GM19395 (cell line): ENCODE measurements around the gene ZNF860.
"Not testable (repeated sequence)": the region's sequence is repeated elsewhere in the genome, so short reads cannot be mapped to it uniquely, and the experiment has no call there.

Source experiments
- ATAC-seq: cut with Tn5 transposase; IDR thresholded peaks from one replicate; pipeline ENCODE4 v1.9.1; 2021; ENCODE audit warnings: mild to moderate bottlenecking, moderate library complexity; ENCODE audit not compliant: unreplicated experiment

The ZNF860 gene

DNA sequence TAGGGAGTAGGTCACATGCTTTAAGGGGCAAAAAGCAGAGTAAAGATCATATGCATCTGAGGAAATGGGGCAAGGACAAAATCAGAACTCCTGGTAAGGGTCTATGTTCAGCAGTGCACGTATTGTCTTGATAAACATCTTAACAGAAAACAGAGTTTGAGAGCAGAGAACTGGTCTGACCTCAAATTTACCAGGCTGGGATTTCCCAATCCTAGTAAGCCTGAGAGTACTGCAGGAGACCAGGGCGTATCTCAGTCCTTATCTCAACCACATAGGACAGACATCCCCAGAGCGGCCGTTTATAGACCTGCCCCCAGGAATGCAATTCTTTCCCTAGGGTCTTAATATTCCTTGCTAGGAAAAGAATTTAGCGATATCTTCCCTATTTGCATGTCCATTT lies 13.5 kb downstream of the ZNF860 start:
- ATAC-seq: not testable (repeated sequence)

DNA sequence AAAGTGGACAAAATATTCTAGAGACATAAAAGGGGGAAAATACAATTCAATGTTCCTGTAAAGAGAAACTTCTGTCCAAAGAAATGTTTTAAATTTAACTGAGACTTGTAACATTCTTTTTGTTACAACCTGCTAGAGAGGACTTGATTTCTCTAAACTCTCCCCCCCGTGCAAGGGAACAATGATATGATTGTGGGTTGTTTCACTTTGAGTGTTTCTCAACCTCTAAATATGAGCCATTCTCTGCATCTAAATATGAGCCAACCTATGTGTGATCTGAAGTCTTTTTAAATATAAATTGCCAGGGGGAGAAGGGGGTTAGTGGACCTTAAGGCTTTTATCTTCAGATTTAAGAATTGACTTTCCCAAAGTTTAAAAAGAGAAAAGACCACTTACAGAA lies 14.6 kb downstream of the ZNF860 start:
- ATAC-seq: no peak

DNA sequence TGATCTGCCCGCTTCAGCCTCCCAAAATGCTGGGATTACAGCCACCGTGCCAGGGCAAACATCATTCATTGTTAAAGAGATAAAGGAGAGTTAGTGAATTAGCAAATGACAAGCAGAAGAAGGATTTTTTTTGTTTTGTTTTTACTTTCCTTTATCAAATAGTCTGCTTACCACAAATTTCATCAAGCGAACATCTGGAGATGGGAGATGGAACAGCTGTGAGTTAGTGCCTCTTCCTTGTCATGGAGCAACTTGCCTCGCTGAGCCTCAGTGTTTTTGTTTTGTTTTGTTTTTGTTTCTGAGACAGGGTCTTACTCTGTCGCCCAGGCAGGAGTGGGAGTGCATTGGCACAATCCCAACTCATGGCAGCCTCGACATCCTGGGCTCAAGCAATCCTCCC lies 15.9 kb downstream of the ZNF860 start:
- no peak for ATAC-seq

DNA sequence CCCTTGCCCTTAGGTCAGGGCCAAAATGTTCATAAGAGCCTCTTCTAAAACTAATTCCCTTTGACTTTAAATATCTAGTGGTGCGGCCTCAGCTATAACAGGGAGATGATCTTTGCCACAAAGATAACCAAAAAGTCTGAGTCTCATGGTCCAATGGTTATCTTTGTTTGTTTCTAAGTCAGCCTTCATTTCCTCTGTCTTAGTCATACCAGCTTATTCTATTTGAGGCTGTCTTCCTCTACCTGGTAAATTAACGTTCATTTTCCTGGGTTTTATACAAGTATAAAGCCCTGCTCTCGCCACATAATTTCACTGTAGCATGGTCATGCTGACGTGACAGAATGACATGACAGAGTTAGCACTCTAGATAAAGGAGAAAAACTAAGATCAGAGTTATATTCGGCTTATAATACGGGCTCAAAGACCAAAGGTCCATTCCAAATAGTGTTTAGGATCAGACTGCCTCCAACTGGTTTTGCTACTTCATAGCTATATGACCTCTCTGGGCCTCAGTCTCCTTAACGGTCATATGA lies 18.4 kb downstream of the ZNF860 start:
- ATAC-seq: peak; percentile 69

DNA sequence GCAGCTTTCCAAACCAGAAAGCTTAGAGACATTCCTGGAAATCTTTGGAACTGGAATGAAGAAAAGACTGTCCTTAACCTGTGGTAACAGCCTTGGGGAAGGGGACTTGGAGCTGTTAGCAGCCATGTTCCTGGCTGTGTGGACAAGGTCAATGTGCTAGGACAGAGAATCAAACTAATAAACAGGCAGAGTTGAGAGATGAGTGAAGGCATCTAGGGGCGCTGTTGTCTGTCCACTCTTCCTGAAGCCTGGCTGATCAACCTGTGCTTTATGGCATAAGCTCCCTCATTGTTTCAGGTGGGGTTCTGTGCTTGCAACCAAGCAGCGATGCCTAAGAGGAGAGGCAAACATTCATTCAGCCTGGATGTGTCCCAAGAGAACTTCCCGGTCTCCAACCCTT lies 19.3 kb downstream of the ZNF860 start:
- ATAC-seq: no peak

DNA sequence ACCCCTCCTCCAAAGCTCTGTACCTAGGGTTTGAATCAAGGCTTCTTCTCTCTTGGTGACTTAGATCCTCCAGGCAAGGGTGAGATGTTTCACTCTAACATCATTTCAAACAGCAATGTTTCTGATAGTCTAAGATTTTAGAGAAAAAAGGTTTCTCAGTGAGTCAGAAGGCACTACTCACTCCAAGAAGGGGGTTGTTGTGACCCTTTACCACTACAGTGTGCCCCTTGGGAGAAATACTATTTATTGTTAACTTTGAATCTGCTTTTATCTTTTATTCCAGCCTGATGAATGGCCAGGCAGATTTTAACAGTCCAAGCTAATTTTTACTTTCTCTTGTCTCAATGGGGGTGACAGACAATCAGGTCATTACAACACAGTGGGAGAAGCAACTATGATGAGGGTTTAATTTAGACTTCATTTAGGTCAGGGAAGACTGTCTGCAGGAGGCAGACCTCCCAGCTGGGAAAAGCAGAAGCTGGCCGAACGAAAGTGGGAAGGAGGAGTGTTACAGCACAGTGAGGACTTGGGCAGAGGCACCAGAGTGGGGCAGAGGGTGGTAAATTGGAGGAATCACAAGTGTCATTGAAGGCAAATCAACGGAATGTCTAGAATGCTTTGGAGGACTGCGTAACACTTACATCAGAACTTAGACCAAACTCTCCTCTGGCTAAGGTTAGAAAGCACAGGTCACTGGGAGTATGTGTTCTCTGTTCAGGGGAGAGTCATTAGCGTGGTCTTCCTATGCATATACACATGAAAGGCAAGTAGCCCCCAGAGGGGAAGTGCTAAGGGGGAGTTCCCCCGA lies 21.2 kb downstream of the ZNF860 start:
- ATAC-seq: no peak

DNA sequence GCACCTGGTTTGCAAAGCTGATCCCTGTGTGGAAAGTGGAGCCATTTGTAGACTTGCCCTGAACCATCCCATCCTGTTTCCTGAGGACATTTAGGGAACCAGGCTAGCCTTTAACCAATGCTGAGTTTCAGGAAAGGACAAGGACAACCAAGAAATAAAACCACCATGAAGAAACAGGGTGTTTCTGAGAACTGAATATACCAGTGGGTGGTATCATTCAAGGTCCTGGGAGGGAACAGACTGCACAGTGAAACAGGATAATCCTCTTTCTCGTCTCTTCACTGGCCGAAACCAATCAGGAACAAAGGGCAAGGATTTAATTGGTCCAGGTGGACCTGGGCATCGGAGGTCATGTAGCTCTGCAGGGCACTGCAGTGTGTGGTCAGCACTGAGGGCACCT lies 21.8 kb downstream of the ZNF860 start:
- no peak for ATAC-seq

DNA sequence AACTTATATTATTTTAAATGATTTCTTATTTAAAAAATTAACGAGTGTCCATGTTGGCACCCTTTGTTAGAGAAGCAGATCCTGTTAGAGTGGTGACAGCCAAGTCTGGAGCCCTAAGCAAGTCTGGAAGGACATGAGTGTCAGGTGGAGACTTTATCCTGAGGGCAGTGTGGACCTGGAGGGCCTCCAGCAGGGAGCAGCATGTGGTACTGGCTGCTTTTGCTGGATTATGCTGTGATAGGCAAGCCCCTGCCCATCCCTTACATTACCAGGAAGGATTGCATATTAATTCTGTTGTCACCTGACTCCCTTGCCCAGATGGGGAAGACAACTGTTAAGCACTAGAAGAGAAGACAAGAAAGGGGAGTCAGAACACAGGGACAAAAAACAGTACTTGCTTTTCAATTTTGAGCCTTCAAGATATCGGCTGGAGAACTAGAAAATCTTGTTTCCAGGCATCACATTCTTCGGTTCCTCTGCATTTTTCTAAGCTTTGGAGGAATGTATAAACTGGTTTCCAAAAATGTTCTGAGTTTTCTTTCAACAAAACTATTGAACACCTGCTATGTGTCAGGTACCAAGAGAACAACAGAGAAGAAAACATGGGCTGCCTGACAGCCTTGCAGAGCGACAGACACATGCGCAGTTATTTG lies 22.7 kb downstream of the ZNF860 start:
- ATAC-seq: no peak

DNA sequence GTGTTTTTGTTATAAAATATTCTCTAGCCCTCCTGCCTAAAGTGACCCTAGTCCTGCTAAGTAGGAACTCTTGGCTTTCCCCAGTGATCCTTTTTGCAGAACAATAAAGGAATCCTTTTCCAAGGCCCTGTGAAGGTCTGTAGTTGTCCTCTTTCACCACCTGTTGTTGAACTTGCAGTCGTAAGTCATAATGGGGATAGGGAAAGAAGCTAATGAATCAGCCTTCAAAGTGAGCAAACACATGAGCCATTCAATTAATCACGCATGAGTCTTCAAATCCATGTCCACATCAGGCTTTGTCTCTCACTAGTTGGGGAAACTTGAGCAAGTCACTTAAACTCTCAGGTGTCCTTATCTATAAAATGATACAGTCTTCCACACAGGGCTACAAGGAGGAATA lies 27.6 kb downstream of the ZNF860 start:
- ATAC-seq: no peak

DNA sequence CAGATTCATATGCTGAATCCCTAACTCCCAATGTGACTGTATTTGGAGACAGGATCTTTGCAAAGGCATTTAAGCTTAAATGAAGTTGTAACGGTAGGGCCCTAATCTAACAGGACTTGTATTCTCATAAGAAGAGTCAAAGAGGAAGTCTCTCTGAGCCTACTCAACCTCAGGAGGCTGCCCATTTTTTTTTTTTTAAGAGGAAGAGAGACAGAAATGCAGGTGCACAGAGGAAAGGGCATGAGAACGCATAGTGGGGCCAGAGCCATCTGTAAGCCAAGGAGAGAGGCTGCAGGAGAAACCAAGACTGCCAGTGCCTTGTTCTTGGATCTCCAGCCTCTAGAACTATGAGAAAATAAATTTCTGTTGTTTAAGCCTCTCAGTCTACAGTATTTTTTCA lies 28.4 kb downstream of the ZNF860 start:
- no peak for ATAC-seq

DNA sequence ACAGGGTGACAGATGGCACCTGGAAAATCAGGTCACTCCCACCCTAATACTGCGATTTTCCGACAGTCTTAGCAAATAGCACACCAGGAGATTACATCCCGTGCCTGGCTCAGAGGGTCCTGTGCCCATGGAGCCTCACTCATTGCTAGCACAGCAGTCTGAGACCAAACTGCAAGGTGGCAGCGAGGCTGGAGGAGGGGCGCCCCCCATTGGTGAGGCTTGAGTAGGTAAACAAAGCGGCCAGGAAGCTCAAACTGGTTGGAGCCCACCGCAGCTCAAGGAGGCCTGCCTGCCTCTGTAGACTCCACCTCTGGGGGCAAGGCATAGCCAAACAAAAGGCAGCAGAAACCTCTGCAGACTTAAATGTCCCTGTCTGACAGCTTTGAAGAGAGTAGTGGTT lies 29.1 kb downstream of the ZNF860 start:
- not testable (repeated sequence) for ATAC-seq

DNA sequence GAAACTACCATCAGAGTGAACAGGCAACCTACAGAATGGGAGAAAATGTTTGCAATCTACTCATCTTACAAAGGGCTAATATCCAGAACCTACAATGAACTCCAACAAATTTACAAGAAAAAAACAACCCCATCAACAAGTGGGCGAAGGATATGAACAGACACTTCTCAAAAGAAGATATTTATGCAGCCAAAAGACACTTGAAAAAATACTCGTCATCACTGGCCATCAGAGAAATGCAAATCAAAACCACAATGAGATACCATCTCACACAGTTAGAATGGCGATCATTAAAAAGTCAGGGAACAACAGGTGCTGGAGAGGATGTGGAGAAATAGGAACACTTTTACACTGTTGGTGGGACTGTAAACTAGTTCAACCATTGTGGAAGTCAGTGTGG lies 34.1 kb downstream of the ZNF860 start:
- ATAC-seq: not testable (repeated sequence)

DNA sequence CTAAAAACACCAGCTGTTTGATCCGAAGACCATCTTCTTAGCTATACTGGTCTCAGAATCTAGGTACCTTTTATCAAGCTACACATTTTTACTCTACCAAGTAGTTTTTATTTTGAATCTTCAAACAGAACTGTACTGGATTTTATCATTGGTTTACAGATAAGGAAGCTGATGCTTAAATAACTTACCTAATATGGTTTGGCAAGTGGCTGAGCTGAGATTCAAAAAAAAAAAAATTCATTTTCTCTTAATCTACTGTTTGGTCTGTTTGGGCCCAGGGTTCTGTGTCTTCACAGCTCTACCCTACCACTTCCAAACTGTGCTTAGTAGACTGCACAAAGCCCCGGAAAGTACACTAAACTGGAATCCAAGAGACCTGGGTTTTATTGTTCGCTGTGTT lies 35.7 kb downstream of the ZNF860 start:
- ATAC-seq: no peak

DNA sequence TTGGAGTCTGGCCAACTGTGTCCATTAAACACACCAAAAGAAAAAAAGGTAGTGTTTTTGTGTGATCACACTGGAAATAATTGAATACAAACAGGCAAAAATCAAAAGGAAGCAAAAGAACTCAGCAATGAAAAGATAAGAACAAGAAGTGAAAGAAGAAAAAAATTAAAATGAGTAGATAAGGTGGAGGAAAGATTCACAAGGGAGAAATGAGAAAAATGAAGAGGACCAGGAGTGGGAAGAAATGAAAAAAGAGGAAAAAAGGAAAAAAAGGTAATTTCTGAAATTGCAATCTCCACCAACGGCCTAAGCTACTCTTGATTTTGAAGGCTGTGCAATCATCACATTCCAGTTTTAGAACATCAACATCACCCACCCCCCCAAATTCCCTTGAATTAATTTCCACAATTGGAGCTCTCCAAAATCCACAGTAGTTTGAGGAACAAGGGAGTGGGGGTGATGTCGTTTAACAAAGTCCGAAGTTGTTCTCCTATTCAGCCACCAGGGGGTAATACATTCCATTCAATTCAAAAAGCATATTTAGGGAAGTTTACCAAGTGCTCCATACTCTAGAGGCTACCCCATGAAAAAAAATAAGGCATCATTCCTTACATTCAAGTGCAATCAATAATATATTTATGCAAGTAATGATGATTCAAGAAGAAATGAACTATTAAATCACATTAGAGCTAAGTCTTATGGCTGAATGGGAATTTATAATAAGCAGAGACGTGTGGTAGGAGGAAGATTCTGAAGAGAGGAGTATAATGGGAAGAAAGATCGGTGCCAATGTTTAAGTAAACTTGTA lies 37.4 kb downstream of the ZNF860 start:
- ATAC-seq: no peak

DNA sequence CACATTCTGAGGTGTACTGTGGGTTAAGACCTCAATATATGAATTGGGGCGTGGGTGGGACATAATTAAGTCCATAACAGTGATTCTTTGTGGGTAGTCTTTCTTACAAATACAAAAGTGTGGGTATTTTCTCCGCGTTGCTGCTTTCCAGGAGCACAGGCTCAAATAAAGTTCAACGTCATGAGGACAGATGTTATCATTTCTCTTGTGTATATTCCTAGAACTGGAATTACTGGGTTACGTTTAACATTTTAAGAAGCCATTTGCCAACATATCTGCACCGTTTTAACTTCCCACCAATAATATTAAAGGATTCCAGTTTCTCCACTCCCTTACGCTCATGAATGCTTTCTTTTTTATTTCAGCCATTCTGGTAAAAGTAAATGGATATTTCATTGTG lies 39.6 kb downstream of the ZNF860 start:
- ATAC-seq: no peak

DNA sequence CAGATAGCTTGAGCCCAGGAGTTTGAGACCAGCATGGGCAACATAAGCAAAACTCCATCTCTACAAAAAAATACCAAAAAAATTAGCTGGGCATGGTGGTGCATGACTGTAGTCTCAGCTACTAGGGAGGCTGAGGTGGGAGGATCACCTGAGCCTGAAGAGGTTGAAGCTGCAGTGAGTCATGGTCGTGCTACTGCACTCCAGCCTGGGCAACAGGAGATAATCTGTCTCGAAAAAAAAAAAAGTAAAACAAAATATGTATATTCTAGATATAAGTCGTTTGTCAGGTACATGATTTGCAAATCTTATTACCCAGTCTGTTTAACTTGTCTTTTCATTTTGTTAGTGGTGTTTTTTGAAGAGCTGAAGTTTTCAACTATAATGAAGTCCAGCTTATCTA lies 40.2 kb downstream of the ZNF860 start:
- no peak for ATAC-seq

DNA sequence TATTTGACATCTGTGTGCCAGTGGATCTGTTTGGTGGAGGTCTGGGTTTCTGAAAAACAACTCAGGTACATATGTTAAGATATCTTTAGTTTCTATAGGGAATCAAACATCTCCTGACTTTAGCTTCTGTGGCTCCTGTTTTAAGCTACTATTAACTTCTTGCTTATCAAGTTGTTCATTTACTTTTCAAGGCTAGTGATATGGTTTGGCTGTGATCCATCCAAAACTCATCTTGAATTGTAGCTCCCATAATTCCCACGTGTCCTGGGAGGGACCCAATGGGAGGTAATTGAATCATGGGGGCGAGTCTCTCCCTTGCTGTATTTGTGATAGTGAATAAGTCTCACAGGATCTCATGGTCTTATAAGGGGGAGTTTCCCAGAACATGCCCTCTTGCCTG lies 41.4 kb downstream of the ZNF860 start:
- ATAC-seq: no peak

DNA sequence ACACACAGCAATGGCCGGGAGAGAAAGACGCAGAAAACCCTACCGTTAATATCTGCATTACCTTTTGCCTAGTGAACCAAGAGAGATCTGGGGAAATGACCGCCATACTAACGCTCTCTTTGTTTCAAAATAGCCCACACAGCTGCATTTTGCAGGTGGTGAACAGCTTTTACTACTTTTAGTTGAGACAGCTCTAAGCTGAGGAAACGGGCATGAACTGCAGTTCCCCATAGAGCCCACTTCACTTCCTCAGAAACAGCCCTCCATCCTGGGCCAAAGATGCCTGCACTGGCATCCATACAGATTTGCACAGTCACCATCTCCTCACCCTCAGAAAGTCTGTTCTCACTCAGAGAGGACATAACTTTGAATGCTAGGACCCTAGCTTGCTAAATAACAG lies 45.0 kb downstream of the ZNF860 start:
- no peak for ATAC-seq

DNA sequence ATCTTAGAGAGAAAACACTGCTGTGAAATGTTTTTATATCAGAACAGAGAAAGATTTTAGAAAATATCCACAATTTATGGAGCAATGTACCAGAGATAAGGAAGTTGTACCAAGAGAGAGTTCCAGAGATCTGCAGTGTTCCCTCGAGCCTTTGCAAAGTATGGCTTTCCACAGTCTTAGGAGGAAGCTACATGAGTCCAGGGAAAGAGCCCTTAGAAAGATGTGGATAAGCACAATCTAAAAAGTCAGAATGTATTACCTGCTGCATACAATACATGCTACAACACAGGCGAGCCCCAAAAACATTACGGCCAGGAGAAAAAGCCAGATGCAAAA lies 56.4 kb downstream of the ZNF860 start:
- ATAC-seq: no peak

DNA sequence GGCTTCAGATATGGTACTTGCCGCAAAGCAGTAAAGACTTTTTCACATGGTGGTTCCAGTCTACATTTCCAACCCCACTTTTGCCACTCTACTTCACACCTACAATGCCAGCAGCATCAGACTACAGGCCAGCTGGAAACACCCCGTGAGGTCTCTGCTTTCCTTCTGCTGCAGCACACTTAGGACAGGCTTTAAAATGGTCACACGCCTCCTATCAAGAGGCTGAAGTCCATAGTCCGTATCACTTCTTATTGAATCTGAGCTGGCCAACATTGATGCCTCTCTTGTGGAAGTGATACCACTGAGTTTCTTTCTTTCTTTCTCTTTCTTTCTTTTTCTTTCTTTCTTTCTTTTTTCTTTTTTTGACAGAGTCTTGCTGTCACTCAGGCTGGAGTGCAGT lies 59.8 kb downstream of the ZNF860 start:
- no peak for ATAC-seq
